ENCODE measurements around the gene NUP210.

DNA sequence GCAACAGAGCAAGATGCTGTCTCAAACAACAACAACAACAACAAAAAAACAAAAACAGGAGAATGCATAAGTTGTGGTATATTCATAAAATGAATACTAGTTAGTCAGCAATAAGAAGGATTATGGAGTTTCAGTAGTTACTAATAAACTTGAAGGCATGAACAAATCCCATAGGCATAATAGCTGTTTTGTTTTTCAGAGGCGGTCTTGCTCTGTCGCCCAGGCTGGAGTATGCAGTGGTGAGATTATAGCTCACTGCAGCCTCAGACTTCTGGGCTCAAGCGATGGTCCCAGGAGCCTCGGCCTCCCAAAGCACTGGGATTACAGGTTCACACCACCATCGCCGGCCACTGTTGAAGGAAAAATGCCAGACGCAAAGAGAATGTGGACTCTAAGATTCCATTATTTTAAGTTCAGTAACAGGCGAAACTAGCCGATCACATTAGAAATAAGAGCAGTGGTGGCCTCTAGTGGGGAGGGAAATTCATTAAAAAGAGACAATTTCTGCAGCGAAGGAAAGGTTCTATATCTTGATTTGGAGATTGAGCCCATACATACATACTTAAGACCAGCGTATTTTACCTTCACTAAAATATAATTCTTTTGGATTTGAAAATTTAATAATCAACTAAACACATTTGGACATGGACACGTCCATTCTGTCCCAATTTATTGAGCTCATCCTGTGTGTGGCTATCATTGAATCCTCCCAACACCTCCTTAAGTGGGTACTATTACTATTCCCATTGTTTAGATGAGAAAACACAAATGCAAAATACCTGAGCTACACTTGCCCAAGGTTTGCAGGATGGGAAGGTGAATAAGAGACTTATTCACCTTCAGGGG lies 32.6 kb upstream of the NUP210 start:
- TF ChIP-seq POLR2AphosphoS5 (IDR thresholded peaks at IDR 0.05; ENCODE audit: borderline replicate concordance, low read depth, low read length) (no peak), EZH2 (IDR thresholded peaks at IDR 0.05) (no peak)

All from SK-N-MC (cell line).